ENCODE measurements around the gene TCP10L.
"Not testable (repeated sequence)": the region's sequence is repeated elsewhere in the genome, so short reads cannot be mapped to it uniquely, and the experiment has no call there.

The TCP10L gene

GRCh38 chr21:32562426-32562825 is 22.9 kb downstream of the TCP10L start:
- peak; percentile 15 for DNase-seq
- Histone ChIP-seq H3K4me2 (ENCODE audit: low read depth, low read length) (no peak overlapping the region), H3K9me2 (replicated peaks; ENCODE audit: insufficient read depth, low read length) (no peaks in the 10 kb centered on the region), H3K36me3 (replicated peaks; ENCODE audit: insufficient read depth, low read length) (no peaks in the 10 kb centered on the region), H3K4me1 (ENCODE audit: low read length) (no peaks in the 10 kb centered on the region), H3K27ac (ENCODE audit: low read length) (no peak overlapping the region), H3K79me2 (ENCODE audit: low read length) (no peaks in the 10 kb centered on the region), H2AFZ (ENCODE audit: low read length) (no peak overlapping the region), H3K27me3 (replicated peaks; ENCODE audit: insufficient read depth, low read length) (no peaks in the 10 kb centered on the region), H4K20me1 (ENCODE audit: insufficient read depth, low read length) (no peaks in the 10 kb centered on the region), H3K4me3 (ENCODE audit: low read length) (no peak overlapping the region), H3K9ac (ENCODE audit: low read length) (no peak overlapping the region), H3K9me3 (replicated peaks; ENCODE audit: insufficient read depth, low read length) (no peaks in the 10 kb centered on the region), H3F3A (ENCODE audit: insufficient read depth, low read length) (no peaks in the 10 kb centered on the region)
- TF ChIP-seq CTCF (IDR thresholded peaks at IDR 0.05; ENCODE audit: low read length) (0 out of 2 replicates have a peak, but pooled peaks have one; percentile 6), EZH2phosphoT487 (IDR thresholded peaks at IDR 0.05; ENCODE audit: low read length) (no peak)

- H3K79me2 ChIP-seq (ENCODE audit: low read length); H3F3A ChIP-seq (ENCODE audit: insufficient read depth, low read length); H3K4me3 ChIP-seq (ENCODE audit: low read length); H3K36me3 ChIP-seq (replicated peaks; ENCODE audit: insufficient read depth, low read length); H3K9me3 ChIP-seq (replicated peaks; ENCODE audit: insufficient read depth, low read length); H3K4me2 ChIP-seq (ENCODE audit: low read depth, low read length); H4K20me1 ChIP-seq (ENCODE audit: insufficient read depth, low read length); H3K9me2 ChIP-seq (replicated peaks; ENCODE audit: insufficient read depth, low read length); DNase-seq; H3K9ac ChIP-seq (ENCODE audit: low read length); H3K27me3 ChIP-seq (replicated peaks; ENCODE audit: insufficient read depth, low read length); H3K27ac ChIP-seq (ENCODE audit: low read length); H2AFZ ChIP-seq (ENCODE audit: low read length); H3K4me1 ChIP-seq (ENCODE audit: low read length): not testable (repeated sequence)
Observed at GRCh38 chr21:32561476-32561875, 23.8 kb downstream of the TCP10L start.

GRCh38 chr21:32560896-32561295 is 24.4 kb downstream of the TCP10L start:
- H2AFZ ChIP-seq (ENCODE audit: low read length), result no peak overlapping the region
- no peak overlapping the region for H3K4me3 ChIP-seq (ENCODE audit: low read length)
- TF ChIP-seq CTCF (IDR thresholded peaks at IDR 0.05; ENCODE audit: low read length) (no peak), EZH2phosphoT487 (IDR thresholded peaks at IDR 0.05; ENCODE audit: low read length) (no peak), EZH2 (optimal IDR thresholded peaks at IDR 0.05; ENCODE audit: low read depth, low read length) (no peak)
- no peak for DNase-seq
- H3K9me3 ChIP-seq (replicated peaks; ENCODE audit: insufficient read depth, low read length), result no peaks in the 10 kb centered on the region
- no peak overlapping the region for H3K9ac ChIP-seq (ENCODE audit: low read length)
- no peak overlapping the region for H3K4me2 ChIP-seq (ENCODE audit: low read depth, low read length)
- no peaks in the 10 kb centered on the region for H3F3A ChIP-seq (ENCODE audit: insufficient read depth, low read length)
- H3K27me3 ChIP-seq (replicated peaks; ENCODE audit: insufficient read depth, low read length), result no peaks in the 10 kb centered on the region
- H3K9me2 ChIP-seq (replicated peaks; ENCODE audit: insufficient read depth, low read length), result no peaks in the 10 kb centered on the region
- no peaks in the 10 kb centered on the region for H3K79me2 ChIP-seq (ENCODE audit: low read length)
- H4K20me1 ChIP-seq (ENCODE audit: insufficient read depth, low read length), result no peaks in the 10 kb centered on the region
- H3K27ac ChIP-seq (ENCODE audit: low read length), result no peak overlapping the region
- H3K4me1 ChIP-seq (ENCODE audit: low read length), result no peaks in the 10 kb centered on the region
- H3K36me3 ChIP-seq (replicated peaks; ENCODE audit: insufficient read depth, low read length), result no peaks in the 10 kb centered on the region

- H2AFZ ChIP-seq (ENCODE audit: low read length), result no peak overlapping the region
Observed at GRCh38 chr21:32559006-32559610, 26.2 kb downstream of the TCP10L start.

More at GRCh38 chr21:32559006-32559610, 26.2 kb downstream of the TCP10L start:
- H3K4me2 ChIP-seq (ENCODE audit: low read depth, low read length), result no peak overlapping the region
- H3K9me3 ChIP-seq (replicated peaks; ENCODE audit: insufficient read depth, low read length), result no peaks in the 10 kb centered on the region
- no peaks in the 10 kb centered on the region for H3K79me2 ChIP-seq (ENCODE audit: low read length)
- no peaks in the 10 kb centered on the region for H4K20me1 ChIP-seq (ENCODE audit: insufficient read depth, low read length)
- no peak overlapping the region for H3K4me3 ChIP-seq (ENCODE audit: low read length)
- no peaks in the 10 kb centered on the region for H3K4me1 ChIP-seq (ENCODE audit: low read length)
- DNase-seq, result no peak
- H3K27me3 ChIP-seq (replicated peaks; ENCODE audit: insufficient read depth, low read length), result no peaks in the 10 kb centered on the region
- H3K9me2 ChIP-seq (replicated peaks; ENCODE audit: insufficient read depth, low read length), result no peaks in the 10 kb centered on the region
- no peaks in the 10 kb centered on the region for H3K36me3 ChIP-seq (replicated peaks; ENCODE audit: insufficient read depth, low read length)
- no peak overlapping the region for H3K9ac ChIP-seq (ENCODE audit: low read length)
- no peak for TF ChIP-seq EZH2 (optimal IDR thresholded peaks at IDR 0.05; ENCODE audit: low read depth, low read length)
- TF ChIP-seq CTCF (IDR thresholded peaks at IDR 0.05; ENCODE audit: low read length), result no peak
- TF ChIP-seq EZH2phosphoT487 (IDR thresholded peaks at IDR 0.05; ENCODE audit: low read length), result no peak
- no peak overlapping the region for H3K27ac ChIP-seq (ENCODE audit: low read length)
- no peaks in the 10 kb centered on the region for H3F3A ChIP-seq (ENCODE audit: insufficient read depth, low read length)

All from MM.1S (cell line).